Endothelial cell of umbilical vein (primary cell): ENCODE measurements around the gene HOXB5. TPM values are rescaled to one million over a fixed set of nuclear protein-coding genes. Genes with fewer than 3 reads are reported as not detected.

Source experiments
- BruUV-seq: library from RNA; stranded (reverse); fragments of 400-500 nt; replicated peaks from 2 replicates; lab custom pipeline; 2021; lab: Mats Ljungman, UMichigan
- CTCF ChIA-PET: fragments of 300-600, 350-600 bp; sonication (Branson Sonifier 250); formaldehyde crosslinking; loops from one replicate; lab custom pipeline; 2021; ENCODE audit warnings: antibody characterized with exemption, inconsistent platforms; lab: Charles Lee
- POLR2A ChIA-PET: fragments of 300-600, 350-600 bp; sonication (Branson Sonifier 250); formaldehyde crosslinking; loops from one replicate; lab custom pipeline; 2021; ENCODE audit warnings: antibody characterized with exemption, inconsistent platforms; lab: Charles Lee
- DNase-seq: peaks from one replicate; pipeline ENCODE4 v3.0.0-alpha.2; 2011; ENCODE audit warnings: low read depth, low spot score
- FAIRE-seq: peaks from 2 replicates; lab custom pipeline; 2011; peaks lifted over from hg19 to GRCh38; lab: Jason Lieb, UNC
- H2AFZ ChIP-seq: 2 replicates; pipeline ENCODE4 v1.6.0; 2012; ENCODE audit warnings: low read depth, low read length, control low read depth, inconsistent platforms
- H3K27ac ChIP-seq: 2 replicates; pipeline ENCODE4 v1.5.1; 2011; ENCODE audit warnings: low read depth, mild to moderate bottlenecking, control low read depth, low read length, moderate library complexity; ENCODE audit not compliant: insufficient read depth
- H3K27me3 ChIP-seq, 2 experiments: 2 replicates each; pipeline versions ENCODE4 v1.6.0 to v1.6.1; 2011; ENCODE audit warnings: low read length in 2 of 2, mixed read lengths in 1 of 2; ENCODE audit not compliant: control insufficient read depth in 2 of 2, insufficient read depth in 2 of 2
- H3K36me3 ChIP-seq, 2 experiments: 2 replicates in 1 of 2; 3 replicates in 1 of 2; pipeline ENCODE4 v1.5.1; 2011; ENCODE audit warnings: low read length in 2 of 2, mild to moderate bottlenecking in 1 of 2, moderate library complexity in 1 of 2; ENCODE audit not compliant: control insufficient read depth in 2 of 2, insufficient read depth in 2 of 2; ENCODE audit errors: extremely low read depth in 1 of 2
- H3K4me1 ChIP-seq: 3 replicates; pipeline ENCODE4 v1.5.1; 2011; ENCODE audit warnings: mild to moderate bottlenecking, low read length; ENCODE audit not compliant: control insufficient read depth, insufficient read depth; ENCODE audit errors: extremely low read depth
- H3K4me2 ChIP-seq: 2 replicates; pipeline ENCODE4 v1.6.1; 2011; ENCODE audit warnings: low read length, control low read depth, mixed read lengths; ENCODE audit not compliant: insufficient read depth
- H3K4me3 ChIP-seq, 3 experiments: fragments of 200-600 bp in 1 of 3; sonication (generic), shearing (Covaris generic) in 1 of 3; replicated peaks in 1 of 3; 2 replicates each; pipeline ENCODE4 v1.5.1; 2011 to 2016; ENCODE audit warnings: control low read depth in 3 of 3, low read length in 3 of 3, mild to moderate bottlenecking in 2 of 3, inconsistent platforms in 1 of 3, low read depth in 1 of 3, moderate library complexity in 1 of 3; ENCODE audit not compliant: insufficient read depth in 1 of 3
- H3K79me2 ChIP-seq: 2 replicates; pipeline ENCODE4 v1.6.0; 2012; ENCODE audit warnings: low read length, inconsistent platforms; ENCODE audit not compliant: control insufficient read depth, insufficient read depth
- H3K9ac ChIP-seq: replicated peaks from 2 replicates; pipeline ENCODE3; 2011; ENCODE audit warnings: low read length, control low read depth; ENCODE audit not compliant: insufficient read depth; ENCODE audit errors: extremely low read depth
- H3K9me1 ChIP-seq: replicated peaks from 3 replicates; pipeline ENCODE4 v1.6.0; 2011; ENCODE audit warnings: mild to moderate bottlenecking, low read length; ENCODE audit not compliant: control insufficient read depth, insufficient read depth; ENCODE audit errors: extremely low read depth
- H3K9me3 ChIP-seq: replicated peaks from 2 replicates; pipeline ENCODE4 v1.5.1; 2012; ENCODE audit warnings: low read length, inconsistent platforms; ENCODE audit not compliant: control insufficient read depth, insufficient read depth
- H4K20me1 ChIP-seq: replicated peaks from 2 replicates; pipeline ENCODE3; 2011; ENCODE audit warnings: mild to moderate bottlenecking, low read length; ENCODE audit not compliant: control insufficient read depth, insufficient read depth; ENCODE audit errors: extremely low read depth
- EZH2 ChIP-seq: IDR thresholded peaks from 2 replicates; pipeline ENCODE4 v1.6.1; 2012; ENCODE audit warnings: borderline replicate concordance, low read depth, mild to moderate bottlenecking, moderate library complexity, low read length, inconsistent platforms; ENCODE audit not compliant: severe bottlenecking
- FOS ChIP-seq: IDR thresholded peaks from 2 replicates; pipeline ENCODE4 v1.6.1; 2011; ENCODE audit warnings: mild to moderate bottlenecking, low read length, moderate library complexity, borderline replicate concordance; ENCODE audit not compliant: insufficient read depth
- GATA2 ChIP-seq: IDR thresholded peaks from 2 replicates; pipeline ENCODE4 v1.7.0; 2011; ENCODE audit warnings: low read depth, mild to moderate bottlenecking, moderate library complexity, mixed read lengths, low read length; ENCODE audit not compliant: insufficient read length, insufficient read depth
- JUN ChIP-seq: IDR thresholded peaks from 2 replicates; pipeline ENCODE4 v1.6.1; 2011; ENCODE audit warnings: borderline replicate concordance, low read depth; ENCODE audit not compliant: insufficient read length, insufficient read depth
- POLR2AphosphoS5 ChIP-seq: IDR thresholded peaks from 2 replicates; pipeline ENCODE4 v1.6.1; 2012; ENCODE audit warnings: low read depth, mild to moderate bottlenecking, control low read depth, low read length, moderate library complexity; ENCODE audit not compliant: insufficient read depth
- dilution Hi-C: fragments of 300-500 bp; cut with MboI; formaldehyde crosslinking; loops from one replicate; pipeline ENCODE4 v1.15.0; 2019; ENCODE audit warnings: low sequenced_read_pairs; ENCODE audit not compliant: extremely low pct_ligation_motif_present
- intact Hi-C: fragments of 100-400 bp; cut with micrococcal nuclease; formaldehyde crosslinking; loops from one replicate; pipeline ENCODE4 v1.10.0; 2022
- polyA plus RNA-seq, 4 experiments: library from polyadenylated mRNA; depleted of rRNA in 3 of 4; stranded (reverse) in 3 of 4; unstranded in 1 of 4; fragments of >200 nt; gene quantifications; 2 replicates each; pipeline versions ENCODE4 v1.2.1 to v1.2.3, GENCODE V29; 2011 to 2012; ENCODE audit warnings: missing spikeins in 1 of 4
- total RNA-seq: library from RNA; stranded (reverse); gene quantifications from 2 replicates; pipeline ENCODE4 v1.2.3, GENCODE V29; 2021
- TF ChIP-seq, protein P1 (sequence below), 2 donors: IDR thresholded peaks; 1 replicate in 1 of 2; 2 replicates in 1 of 2; pipeline ENCODE4 v1.5.1; 2011; ENCODE audit warnings: low read length in 2 of 2, mild to moderate bottlenecking in 2 of 2, moderate library complexity in 2 of 2, control low read depth in 1 of 2, inconsistent platforms in 1 of 2, low read depth in 1 of 2; ENCODE audit not compliant: insufficient read depth in 1 of 2; ENCODE audit errors: extremely low read depth in 1 of 2

Gene HOXB5
- total and polyA plus RNA-seq, 2 donors (not counting 3 experiments of a cell fraction or from before 2014, with no cell fraction given) = 2.0 to 8.5 TPM

DNA sequence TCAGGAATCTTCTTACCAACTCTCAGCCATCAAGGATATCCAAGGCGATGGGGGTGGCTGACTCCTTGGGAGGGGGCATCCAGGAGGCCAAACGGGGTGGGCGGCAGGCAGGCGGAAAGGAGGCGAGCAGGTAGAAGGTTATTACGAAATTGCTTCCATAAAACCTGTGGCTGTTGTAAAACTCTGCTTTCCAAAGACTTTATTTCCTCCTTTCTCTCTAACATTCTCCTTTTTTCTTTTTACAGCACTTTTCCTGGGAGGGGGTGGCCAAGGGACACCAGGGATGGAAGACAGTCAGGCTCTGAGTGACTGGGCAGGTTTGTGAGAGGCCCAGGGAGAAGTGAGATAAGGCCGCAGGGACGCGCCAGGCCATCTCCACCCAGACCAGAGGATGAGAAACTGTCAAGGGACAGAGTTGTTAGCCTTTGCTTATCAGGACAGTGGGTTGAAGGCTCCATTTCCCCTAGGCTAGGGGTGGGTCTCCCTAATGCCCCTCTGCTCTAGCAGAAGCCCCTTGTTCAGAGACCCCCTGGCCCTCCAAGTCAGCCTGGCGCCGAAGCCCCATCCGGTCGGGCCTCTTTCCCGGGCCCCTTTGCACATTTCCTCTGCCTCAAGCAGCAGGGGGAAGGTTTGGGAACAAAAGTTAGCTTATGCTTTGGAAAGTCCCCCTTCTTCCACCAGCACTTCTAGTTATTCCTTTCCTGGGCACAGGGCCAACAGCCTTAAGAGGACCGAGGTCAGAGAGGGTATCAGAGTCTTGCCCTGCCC lies 37.5 kb upstream of the HOXB5 start:
- dilution Hi-C loops = no loop called here
- no peak for FAIRE-seq

More for the DNA sequence above, 37.5 kb upstream of the HOXB5 start:
- DNase-seq = no peak
- no peaks in the 10 kb centered on the region for H4K20me1 ChIP-seq
- no peaks in the 10 kb centered on the region for H3K79me2 ChIP-seq
- no peak overlapping the region for H3K4me2 ChIP-seq
- no peak overlapping the region for H3K27ac ChIP-seq
- no peaks in the 10 kb centered on the region for H3K9me3 ChIP-seq
- CTCF ChIA-PET = interaction anchor here (1.9 kb wide), 1 partner anchor 10 kb away, joined by 6 read pairs; no protein-coding TSS in a partner anchor
- H3K4me1 ChIP-seq = no peaks in the 10 kb centered on the region
- BruUV-seq = no TSS peak
- TF ChIP-seq, protein P1, sequence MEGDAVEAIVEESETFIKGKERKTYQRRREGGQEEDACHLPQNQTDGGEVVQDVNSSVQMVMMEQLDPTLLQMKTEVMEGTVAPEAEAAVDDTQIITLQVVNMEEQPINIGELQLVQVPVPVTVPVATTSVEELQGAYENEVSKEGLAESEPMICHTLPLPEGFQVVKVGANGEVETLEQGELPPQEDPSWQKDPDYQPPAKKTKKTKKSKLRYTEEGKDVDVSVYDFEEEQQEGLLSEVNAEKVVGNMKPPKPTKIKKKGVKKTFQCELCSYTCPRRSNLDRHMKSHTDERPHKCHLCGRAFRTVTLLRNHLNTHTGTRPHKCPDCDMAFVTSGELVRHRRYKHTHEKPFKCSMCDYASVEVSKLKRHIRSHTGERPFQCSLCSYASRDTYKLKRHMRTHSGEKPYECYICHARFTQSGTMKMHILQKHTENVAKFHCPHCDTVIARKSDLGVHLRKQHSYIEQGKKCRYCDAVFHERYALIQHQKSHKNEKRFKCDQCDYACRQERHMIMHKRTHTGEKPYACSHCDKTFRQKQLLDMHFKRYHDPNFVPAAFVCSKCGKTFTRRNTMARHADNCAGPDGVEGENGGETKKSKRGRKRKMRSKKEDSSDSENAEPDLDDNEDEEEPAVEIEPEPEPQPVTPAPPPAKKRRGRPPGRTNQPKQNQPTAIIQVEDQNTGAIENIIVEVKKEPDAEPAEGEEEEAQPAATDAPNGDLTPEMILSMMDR (IDR thresholded peaks at IDR 0.05; ENCODE audit: extremely low read depth in 1 of 2, insufficient read depth in 1 of 2, low read depth in 1 of 2, low read length in 2 of 2) = no peak
- TF ChIP-seq GATA2 (no peak), FOS (no peak), POLR2AphosphoS5 (no peak), JUN (no peak), EZH2 (no peak)
- intact Hi-C loops = no loop called here
- no peak overlapping the region for H3K9ac ChIP-seq
- POLR2A ChIA-PET = no interaction called here
- H2AFZ ChIP-seq = no peak overlapping the region
- H3K9me1 ChIP-seq = no peaks in the 10 kb centered on the region
- no peaks in the 10 kb centered on the region for H3K36me3 ChIP-seq
- H3K27me3 ChIP-seq = peaks cover 73 to 94% of the 10 kb centered on the region in 2 experiments
- no peak overlapping the region for H3K4me3 ChIP-seq
